ENCODE measurements around the gene C2orf76. TPM values are rescaled to one million over a fixed set of nuclear protein-coding genes. Genes with fewer than 3 reads are reported as not detected.

C2orf76 gene
- total RNA-seq, 1 experiment from 2014 or later: 5.7 TPM

- H3K9me3 Mint-ChIP-seq: no peaks in the 10 kb centered on the region
- H4K20me1 ChIP-seq (ENCODE audit: control insufficient read depth, insufficient read depth, insufficient read length): no peaks in the 10 kb centered on the region
- H3K4ac ChIP-seq (ENCODE audit: low read depth, low read length): no peak overlapping the region
- H2AFZ ChIP-seq (ENCODE audit: low read length): no peak overlapping the region
- H4K5ac ChIP-seq (ENCODE audit: insufficient read length, low read depth, low read length): no peak overlapping the region
- no peak overlapping the region for H3K4me3 Mint-ChIP-seq
- H2BK120ac ChIP-seq (ENCODE audit: low read depth, low read length, poor library complexity, severe bottlenecking): no peak overlapping the region
- H3K9ac ChIP-seq (ENCODE audit: extremely low read depth, insufficient read length, low read length): no peak overlapping the region
- H3K27ac ChIP-seq (ENCODE audit: insufficient read length, low read depth, low read length): no peak overlapping the region
- peaks cover 9 to 13% of the 10 kb centered on the region in 2 experiments for H3K4me1 Mint-ChIP-seq
- no peak overlapping the region for H3K18ac ChIP-seq (ENCODE audit: insufficient read length, low read depth, low read length)
- H2BK20ac ChIP-seq (ENCODE audit: low read depth, low read length, poor library complexity, severe bottlenecking): no peak overlapping the region
- TF ChIP-seq, protein P1, sequence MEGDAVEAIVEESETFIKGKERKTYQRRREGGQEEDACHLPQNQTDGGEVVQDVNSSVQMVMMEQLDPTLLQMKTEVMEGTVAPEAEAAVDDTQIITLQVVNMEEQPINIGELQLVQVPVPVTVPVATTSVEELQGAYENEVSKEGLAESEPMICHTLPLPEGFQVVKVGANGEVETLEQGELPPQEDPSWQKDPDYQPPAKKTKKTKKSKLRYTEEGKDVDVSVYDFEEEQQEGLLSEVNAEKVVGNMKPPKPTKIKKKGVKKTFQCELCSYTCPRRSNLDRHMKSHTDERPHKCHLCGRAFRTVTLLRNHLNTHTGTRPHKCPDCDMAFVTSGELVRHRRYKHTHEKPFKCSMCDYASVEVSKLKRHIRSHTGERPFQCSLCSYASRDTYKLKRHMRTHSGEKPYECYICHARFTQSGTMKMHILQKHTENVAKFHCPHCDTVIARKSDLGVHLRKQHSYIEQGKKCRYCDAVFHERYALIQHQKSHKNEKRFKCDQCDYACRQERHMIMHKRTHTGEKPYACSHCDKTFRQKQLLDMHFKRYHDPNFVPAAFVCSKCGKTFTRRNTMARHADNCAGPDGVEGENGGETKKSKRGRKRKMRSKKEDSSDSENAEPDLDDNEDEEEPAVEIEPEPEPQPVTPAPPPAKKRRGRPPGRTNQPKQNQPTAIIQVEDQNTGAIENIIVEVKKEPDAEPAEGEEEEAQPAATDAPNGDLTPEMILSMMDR (conservative IDR thresholded peaks at IDR 0.05): no peak
- H4K8ac ChIP-seq (replicated peaks; ENCODE audit: insufficient read length, low read depth, low read length): no peak overlapping the region
- no peak overlapping the region for H2AK5ac ChIP-seq (ENCODE audit: insufficient read length, low read length)
- H3K27ac Mint-ChIP-seq: no peak overlapping the region
- H3K27me3 Mint-ChIP-seq (ENCODE audit: low read depth): peaks cover 9% of the 10 kb centered on the region
- no peaks in the 10 kb centered on the region for H3K36me3 Mint-ChIP-seq (ENCODE audit: insufficient read depth in 1 of 3, low read depth in 3 of 3)
- no peak overlapping the region for H3T11ph ChIP-seq (ENCODE audit: low read length)
- H3K9me3 ChIP-seq (ENCODE audit: control insufficient read depth, low read depth, low read length): no peaks in the 10 kb centered on the region
- no peak overlapping the region for H2BK15ac ChIP-seq (ENCODE audit: low read depth, low read length)
- H2BK5ac ChIP-seq (ENCODE audit: insufficient read length, low read length): no peak overlapping the region
- no peak overlapping the region for H3K14ac ChIP-seq (ENCODE audit: insufficient read depth, low read length)
- WGBS (ENCODE audit: extremely low coverage, insufficient read length, low lambda C conversion rate): no CpG with 5 or more reads among the region's 10 CpGs
- DNase-seq: no peak
- no peaks in the 10 kb centered on the region for H3K79me2 ChIP-seq (ENCODE audit: insufficient read depth, low read length)
- no peak overlapping the region for H3K23ac ChIP-seq (ENCODE audit: insufficient read length, low read depth, low read length)
- no peak overlapping the region for H3K56ac ChIP-seq (ENCODE audit: insufficient read length, low read depth, low read length)
- no peaks in the 10 kb centered on the region for H3K23me2 ChIP-seq (ENCODE audit: insufficient read length, low read depth, low read length, poor library complexity, severe bottlenecking)
- no peak overlapping the region for H4K91ac ChIP-seq (ENCODE audit: insufficient read length, low read depth, low read length)
- no peaks in the 10 kb centered on the region for H3K4me1 ChIP-seq (ENCODE audit: insufficient read depth, low read length)
- no peaks in the 10 kb centered on the region for H3K27me3 ChIP-seq (ENCODE audit: insufficient read depth, low read length)
- H3K79me1 ChIP-seq (ENCODE audit: insufficient read depth, low read depth, low read length, poor library complexity, severe bottlenecking): no peaks in the 10 kb centered on the region
- H3K4me2 ChIP-seq (ENCODE audit: insufficient read depth, insufficient read length, low read length): no peak overlapping the region
- H2BK12ac ChIP-seq (ENCODE audit: insufficient read length, low read depth, low read length): no peak overlapping the region
Observed at GRCh38 chr2:119295688-119296375, 70.8 kb downstream of the C2orf76 start.

Data from H9 (cell line).